Muscle of leg (tissue), 11 donors: ENCODE data around the gene TYRO3. TPM values are rescaled to one million over a fixed set of nuclear protein-coding genes. Genes with fewer than 3 reads are reported as not detected.
A peak's percentile ranks its signal among the peaks of the same experiment; 100 is the strongest.

Experiments used
- DNase-seq: peaks from one replicate; pipeline ENCODE4 v3.0.0; 2013
- H3K27ac ChIP-seq: one replicate; pipeline ENCODE4 v1.5.1; 2013; ENCODE audit warnings: mild to moderate bottlenecking, low read length, control low read depth
- H3K27me3 ChIP-seq: one replicate; pipeline ENCODE4 v1.6.1; 2013; ENCODE audit warnings: low read length; ENCODE audit not compliant: control insufficient read depth, insufficient read depth
- H3K36me3 ChIP-seq: one replicate; pipeline ENCODE4 v1.6.1; 2013; ENCODE audit warnings: low read length; ENCODE audit not compliant: control insufficient read depth, insufficient read depth
- H3K4me1 ChIP-seq: one replicate; pipeline ENCODE4 v1.6.1; 2013; ENCODE audit warnings: low read length; ENCODE audit not compliant: control insufficient read depth, insufficient read depth
- H3K4me3 ChIP-seq: one replicate; pipeline ENCODE4 v1.5.1; 2013; ENCODE audit warnings: low read length, control low read depth
- H3K9me3 ChIP-seq: replicated peaks from 2 replicates; pipeline ENCODE4 v1.6.1; 2013; ENCODE audit warnings: low read depth, low read length; ENCODE audit not compliant: control insufficient read depth
- WGBS: methylation state at CpG from one replicate; pipeline ENCODE4 v1.1.5; 2013; ENCODE audit warnings: missing lambda C conversion rate; ENCODE audit not compliant: insufficient coverage; 5-methylcytosine and 5-hydroxymethylcytosine counted together
- polyA plus RNA-seq, 8 donors: library from polyadenylated mRNA; unstranded; fragments of 120-200 nt; gene quantifications; one replicate each; pipeline versions ENCODE4 v1.2.1 to v1.2.3, GENCODE V29; 2013; ENCODE audit warnings: inconsistent platforms in 1 of 8, low replicate concordance in 1 of 8; ENCODE audit not compliant: insufficient read length in 8 of 8, insufficient read depth in 1 of 8
- total RNA-seq: library from RNA; stranded (reverse); fragments of 120-200 nt; gene quantifications from one replicate; pipeline ENCODE4 v1.2.4, GENCODE V29; 2013

Gene TYRO3
- total and polyA plus RNA-seq, 9 donors, result 13.9 to 37.9 (median 23.6) TPM

GRCh38 chr15:41520636-41521035 is 38.4 kb upstream of the TYRO3 start:
- no peaks in the 10 kb centered on the region for H3K27me3 ChIP-seq
- H3K4me3 ChIP-seq, result no peak overlapping the region
- no peak for DNase-seq
- 94% methylated on average over 14 of the region's 17 CpGs for WGBS
- no peak overlapping the region for H3K27ac ChIP-seq
- H3K4me1 ChIP-seq, result no peaks in the 10 kb centered on the region
- H3K9me3 ChIP-seq, result no peaks in the 10 kb centered on the region
- H3K36me3 ChIP-seq, result peaks cover 52% of the 10 kb centered on the region

- 77% methylated on average over 9 of the region's 9 CpGs for WGBS
- peaks cover 59% of the 10 kb centered on the region for H3K36me3 ChIP-seq
- no peaks in the 10 kb centered on the region for H3K27me3 ChIP-seq
- no peaks in the 10 kb centered on the region for H3K9me3 ChIP-seq
- H3K27ac ChIP-seq, result no peak overlapping the region
- no peak overlapping the region for H3K4me3 ChIP-seq
- no peaks in the 10 kb centered on the region for H3K4me1 ChIP-seq
- DNase-seq, result no peak
Observed at GRCh38 chr15:41521614-41522013, 37.4 kb upstream of the TYRO3 start.

- no peak for DNase-seq
- WGBS, result 83% methylated on average over 5 of the region's 5 CpGs
- no peaks in the 10 kb centered on the region for H3K27me3 ChIP-seq
- H3K9me3 ChIP-seq, result no peaks in the 10 kb centered on the region
- no peak overlapping the region for H3K4me3 ChIP-seq
- H3K27ac ChIP-seq, result no peak overlapping the region
- H3K36me3 ChIP-seq, result peaks cover 60% of the 10 kb centered on the region
- no peaks in the 10 kb centered on the region for H3K4me1 ChIP-seq
Observed at GRCh38 chr15:41523097-41523496, 35.9 kb upstream of the TYRO3 start.

GRCh38 chr15:41530363-41530956 is 28.6 kb upstream of the TYRO3 start:
- no peak overlapping the region for H3K4me3 ChIP-seq
- H3K27ac ChIP-seq, result no peak overlapping the region
- DNase-seq, result no peak
- no peaks in the 10 kb centered on the region for H3K9me3 ChIP-seq
- peaks cover 76% of the 10 kb centered on the region for H3K36me3 ChIP-seq
- H3K27me3 ChIP-seq, result no peaks in the 10 kb centered on the region
- 60% methylated on average over 4 of the region's 6 CpGs for WGBS
- H3K4me1 ChIP-seq, result no peaks in the 10 kb centered on the region

GRCh38 chr15:41535544-41535943 is 23.5 kb upstream of the TYRO3 start:
- Histone ChIP-seq H3K4me1 (no peaks in the 10 kb centered on the region), H3K36me3 (peaks cover 46% of the 10 kb centered on the region)
- WGBS, result 100% methylated on average over 1 of the region's 1 CpG

GRCh38 chr15:41536866-41537265 is 22.1 kb upstream of the TYRO3 start:
- Histone ChIP-seq H3K27ac (no peak overlapping the region), H3K36me3 (peaks cover 39% of the 10 kb centered on the region), H3K4me3 (no peak overlapping the region), H3K9me3 (no peaks in the 10 kb centered on the region), H3K4me1 (no peaks in the 10 kb centered on the region), H3K27me3 (no peaks in the 10 kb centered on the region)
- DNase-seq, result no peak
- 97% methylated on average over 10 of the region's 11 CpGs for WGBS

More at GRCh38 chr15:41535544-41535943, 23.5 kb upstream of the TYRO3 start:
- DNase-seq, result no peak
- Histone ChIP-seq H3K9me3 (no peaks in the 10 kb centered on the region), H3K27ac (no peak overlapping the region), H3K27me3 (no peaks in the 10 kb centered on the region), H3K4me3 (no peak overlapping the region)

- Histone ChIP-seq H3K27ac (peak overlapping the region; percentile 48), H3K27me3 (no peaks in the 10 kb centered on the region), H3K9me3 (no peaks in the 10 kb centered on the region), H3K36me3 (no peaks in the 10 kb centered on the region), H3K4me1 (peaks cover 5% of the 10 kb centered on the region), H3K4me3 (peak overlapping the region; percentile 83)
- DNase-seq, result no peak
- WGBS, result 0% methylated on average over 5 of the region's 8 CpGs
Observed at GRCh38 chr15:41543521-41543870, 15.5 kb upstream of the TYRO3 start.

GRCh38 chr15:41544650-41545015 is 14.4 kb upstream of the TYRO3 start:
- DNase-seq, result no peak
- Histone ChIP-seq H3K9me3 (no peaks in the 10 kb centered on the region), H3K4me3 (no peak overlapping the region), H3K4me1 (peaks cover 5% of the 10 kb centered on the region), H3K27me3 (no peaks in the 10 kb centered on the region), H3K36me3 (no peaks in the 10 kb centered on the region), H3K27ac (no peak overlapping the region)
- WGBS, result 81% methylated on average over 10 of the region's 15 CpGs

- Histone ChIP-seq H3K27ac (no peak overlapping the region), H3K9me3 (no peaks in the 10 kb centered on the region), H3K4me1 (peaks cover 5% of the 10 kb centered on the region), H3K36me3 (no peaks in the 10 kb centered on the region), H3K27me3 (no peaks in the 10 kb centered on the region), H3K4me3 (no peak overlapping the region)
- no peak for DNase-seq
- WGBS, result 91% methylated on average over 3 of the region's 3 CpGs
Observed at GRCh38 chr15:41545218-41545617, 13.8 kb upstream of the TYRO3 start.

- 84% methylated on average over 5 of the region's 13 CpGs for WGBS
- peaks cover 5% of the 10 kb centered on the region for H3K4me1 ChIP-seq
- H3K27me3 ChIP-seq, result no peaks in the 10 kb centered on the region
- no peaks in the 10 kb centered on the region for H3K36me3 ChIP-seq
- no peak overlapping the region for H3K4me3 ChIP-seq
- DNase-seq, result no peak
- no peak overlapping the region for H3K27ac ChIP-seq
- no peaks in the 10 kb centered on the region for H3K9me3 ChIP-seq
Observed at GRCh38 chr15:41546851-41547786, 11.9 kb upstream of the TYRO3 start.
